GM20000 (cell line): ENCODE data around the gene TLE3.

Source experiments
- DNase-seq: peaks from one replicate; pipeline ENCODE4 v3.0.0; 2012; ENCODE audit warnings: low spot score
- TF ChIP-seq, protein P1 (sequence below): IDR thresholded peaks from 2 replicates; pipeline ENCODE4 v1.5.1; 2012; ENCODE audit warnings: mild to moderate bottlenecking, control low read depth; ENCODE audit errors: extremely low read depth, missing control alignments

The TLE3 gene

DNA sequence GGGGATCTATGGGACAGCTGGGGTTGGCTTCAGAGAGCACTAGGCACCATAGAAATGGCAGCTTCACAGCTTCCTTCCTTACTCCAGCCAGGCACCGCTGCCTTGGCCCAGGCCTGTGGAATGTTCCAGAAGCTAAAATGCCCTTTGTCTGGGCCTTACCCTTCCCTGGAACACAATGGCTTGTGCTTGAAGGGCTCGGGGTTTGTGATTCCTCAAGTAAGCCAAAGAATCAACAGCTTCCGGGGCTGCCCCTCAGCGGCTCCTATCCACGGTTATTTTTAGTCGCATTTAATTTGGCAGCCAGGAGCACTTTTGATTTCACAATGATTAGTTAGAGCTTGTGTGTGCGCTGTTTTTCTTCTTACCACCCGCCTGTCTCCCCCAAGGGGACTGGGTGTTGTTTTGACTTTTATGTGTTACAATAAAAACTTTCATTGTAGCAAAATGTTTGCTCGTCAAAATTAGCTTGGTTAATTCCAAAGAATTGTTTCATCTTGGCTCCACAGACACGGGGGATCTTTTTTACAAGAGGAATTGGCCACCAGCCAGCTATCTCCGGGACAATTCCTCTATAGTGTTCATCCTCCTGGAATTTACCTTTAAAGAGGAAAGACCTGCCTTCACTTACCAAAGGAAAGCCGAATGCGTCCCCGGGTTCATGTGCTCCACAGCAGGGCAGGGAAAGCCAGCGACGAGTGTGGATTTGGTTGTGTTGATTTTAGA lies 73.8 kb downstream of the TLE3 start:
- TF ChIP-seq, protein P1, sequence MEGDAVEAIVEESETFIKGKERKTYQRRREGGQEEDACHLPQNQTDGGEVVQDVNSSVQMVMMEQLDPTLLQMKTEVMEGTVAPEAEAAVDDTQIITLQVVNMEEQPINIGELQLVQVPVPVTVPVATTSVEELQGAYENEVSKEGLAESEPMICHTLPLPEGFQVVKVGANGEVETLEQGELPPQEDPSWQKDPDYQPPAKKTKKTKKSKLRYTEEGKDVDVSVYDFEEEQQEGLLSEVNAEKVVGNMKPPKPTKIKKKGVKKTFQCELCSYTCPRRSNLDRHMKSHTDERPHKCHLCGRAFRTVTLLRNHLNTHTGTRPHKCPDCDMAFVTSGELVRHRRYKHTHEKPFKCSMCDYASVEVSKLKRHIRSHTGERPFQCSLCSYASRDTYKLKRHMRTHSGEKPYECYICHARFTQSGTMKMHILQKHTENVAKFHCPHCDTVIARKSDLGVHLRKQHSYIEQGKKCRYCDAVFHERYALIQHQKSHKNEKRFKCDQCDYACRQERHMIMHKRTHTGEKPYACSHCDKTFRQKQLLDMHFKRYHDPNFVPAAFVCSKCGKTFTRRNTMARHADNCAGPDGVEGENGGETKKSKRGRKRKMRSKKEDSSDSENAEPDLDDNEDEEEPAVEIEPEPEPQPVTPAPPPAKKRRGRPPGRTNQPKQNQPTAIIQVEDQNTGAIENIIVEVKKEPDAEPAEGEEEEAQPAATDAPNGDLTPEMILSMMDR = no peak
- DNase-seq = no peak

- peak; percentile 80 for DNase-seq
- TF ChIP-seq, protein P1 = no peak
Observed at GRCh38 chr15:70023064-70023768, 74.5 kb downstream of the TLE3 start.

GRCh38 chr15:70020229-70020628 lies 77.5 kb downstream of the TLE3 start:
- no peak for DNase-seq
- TF ChIP-seq, protein P1 = no peak

GRCh38 chr15:70018646-70019600 lies 78.8 kb downstream of the TLE3 start:
- TF ChIP-seq, protein P1 = no peak
- DNase-seq = no peak

- no peak for DNase-seq
- TF ChIP-seq, protein P1 = no peak
Observed at GRCh38 chr15:70017801-70018200, 79.9 kb downstream of the TLE3 start.

GRCh38 chr15:70017025-70017424 lies 80.7 kb downstream of the TLE3 start:
- no peak for DNase-seq
- TF ChIP-seq, protein P1 = no peak

GRCh38 chr15:70016511-70016994 lies 81.2 kb downstream of the TLE3 start:
- peak; percentile 51 for DNase-seq
- TF ChIP-seq, protein P1 = no peak
